SK-N-SH treated with all-trans-retinoic acid at 6 μM for 48 hours (cell line): ENCODE results near the gene RAD51B.

ENCODE experiments used
- ATAC-seq: fragments of 200-7000 bp; cut with Tn5 transposase; 3 replicates; pipeline ENCODE4 v1.9.1; 2020; ENCODE audit warnings: mild to moderate bottlenecking, moderate library complexity
- ARNTL ChIP-seq: fragments of 450-650 bp; formaldehyde crosslinking; IDR thresholded peaks from 2 replicates; pipeline ENCODE4 v1.5.0; 2020; ENCODE audit warnings: low read depth, mild to moderate bottlenecking, moderate library complexity, borderline replicate concordance
- BACH2 ChIP-seq: fragments of 250-450 bp; sonication (Bioruptor Pico); IDR thresholded peaks from 2 replicates; pipeline ENCODE4 v1.9.0; 2021; ENCODE audit warnings: mild to moderate bottlenecking, borderline replicate concordance
- CSDC2 ChIP-seq: fragments of 250-450 bp; sonication (Bioruptor Pico); IDR thresholded peaks from 2 replicates; pipeline ENCODE4 v1.5.0; 2020; ENCODE audit warnings: mild to moderate bottlenecking, moderate library complexity
- ESRRG ChIP-seq: fragments of 250-450 bp; sonication (Bioruptor Pico); IDR thresholded peaks from 2 replicates; pipeline ENCODE4 v1.6.1; 2021; ENCODE audit warnings: mild to moderate bottlenecking
- GLIS3 ChIP-seq: fragments of 250-450 bp; sonication (Bioruptor Pico); IDR thresholded peaks from 2 replicates; pipeline ENCODE4 v1.5.0; 2020; ENCODE audit warnings: mild to moderate bottlenecking, moderate library complexity
- ISL1 ChIP-seq: fragments of 250-450 bp; sonication (Bioruptor Pico); IDR thresholded peaks from 2 replicates; pipeline ENCODE4 v2.1.2; 2022; ENCODE audit warnings: mild to moderate bottlenecking, moderate library complexity
- OSR1 ChIP-seq: fragments of 250-450 bp; sonication (Bioruptor Pico); IDR thresholded peaks from 2 replicates; pipeline ENCODE4 v1.8.0; 2022; ENCODE audit warnings: moderate library complexity, mild to moderate bottlenecking, inconsistent platforms
- PPARA ChIP-seq: fragments of 250-450 bp; sonication (Bioruptor Pico); IDR thresholded peaks from 2 replicates; pipeline ENCODE4 v1.5.0; 2020; ENCODE audit warnings: mild to moderate bottlenecking, borderline replicate concordance
- RARB ChIP-seq: fragments of 250-450 bp; sonication (Bioruptor Pico); IDR thresholded peaks from 2 replicates; pipeline ENCODE4 v1.8.0; 2021; ENCODE audit warnings: mild to moderate bottlenecking, moderate library complexity
- SNAI2 ChIP-seq: fragments of 250-450 bp; sonication (Bioruptor Pico); IDR thresholded peaks from 2 replicates; pipeline ENCODE4 v1.5.0; 2020; ENCODE audit warnings: mild to moderate bottlenecking, moderate library complexity
- TCF4 ChIP-seq: fragments of 250-450 bp; sonication (Bioruptor Pico); IDR thresholded peaks from 2 replicates; pipeline ENCODE4 v1.8.0; 2021; ENCODE audit warnings: mild to moderate bottlenecking, moderate library complexity, borderline replicate concordance
- TOX ChIP-seq: fragments of 250-450 bp; sonication (Bioruptor Pico); IDR thresholded peaks from 2 replicates; pipeline ENCODE4 v1.8.0; 2021; ENCODE audit warnings: mild to moderate bottlenecking, moderate library complexity, borderline replicate concordance
- ZC3H10 ChIP-seq: fragments of 250-450 bp; sonication (Bioruptor Pico); IDR thresholded peaks from 2 replicates; pipeline ENCODE4 v1.5.1; 2021; ENCODE audit warnings: mild to moderate bottlenecking, moderate library complexity
- ZFP3 ChIP-seq: fragments of 250-450 bp; sonication (Bioruptor Pico); IDR thresholded peaks from 2 replicates; pipeline ENCODE4 v1.5.0; 2020; ENCODE audit warnings: mild to moderate bottlenecking, moderate library complexity
- ZFP30 ChIP-seq: fragments of 450-650 bp; formaldehyde crosslinking; IDR thresholded peaks from 2 replicates; pipeline ENCODE4 v1.5.0; 2022; ENCODE audit warnings: mild to moderate bottlenecking, moderate library complexity
- ZNF565 ChIP-seq: fragments of 450-650 bp; formaldehyde crosslinking; conservative IDR thresholded peaks from 2 replicates; pipeline ENCODE4 v1.5.0; 2020; ENCODE audit warnings: low read depth, mild to moderate bottlenecking, moderate library complexity
- ZNF70 ChIP-seq: fragments of 450-650 bp; formaldehyde crosslinking; IDR thresholded peaks from 2 replicates; pipeline ENCODE4 v1.5.0; 2020; ENCODE audit warnings: mild to moderate bottlenecking, moderate library complexity
- ZNF8 ChIP-seq: fragments of 450-650 bp; formaldehyde crosslinking; IDR thresholded peaks from 2 replicates; pipeline ENCODE4 v1.5.0; 2020; ENCODE audit warnings: mild to moderate bottlenecking, moderate library complexity
- TF ChIP-seq, protein P1 (sequence below): fragments of 250-450 bp; sonication (Bioruptor Pico); IDR thresholded peaks from 2 replicates; pipeline ENCODE4 v1.8.0; 2021; ENCODE audit warnings: low read depth, mild to moderate bottlenecking, moderate library complexity, borderline replicate concordance
- TF ChIP-seq, protein P2 (sequence below): fragments of 250-450 bp; sonication (Bioruptor Pico); IDR thresholded peaks from 2 replicates; pipeline ENCODE4 v1.5.0; 2020; ENCODE audit warnings: mild to moderate bottlenecking, moderate library complexity
- TF ChIP-seq, protein P3 (sequence below): fragments of 250-450 bp; sonication (Bioruptor Pico); IDR thresholded peaks from 2 replicates; pipeline ENCODE4 v1.5.1; 2020; ENCODE audit warnings: low read depth, mild to moderate bottlenecking, moderate library complexity
- TF ChIP-seq, protein P4 (sequence below): fragments of 250-450 bp; sonication (Bioruptor Pico); IDR thresholded peaks from 2 replicates; pipeline ENCODE4 v1.8.0; 2020; ENCODE audit warnings: mild to moderate bottlenecking, moderate library complexity, borderline replicate concordance
- TF ChIP-seq, protein P5 (sequence below): fragments of 250-450 bp; sonication (Bioruptor Pico); IDR thresholded peaks from 2 replicates; pipeline ENCODE4 v1.5.1; 2021; ENCODE audit warnings: mild to moderate bottlenecking, moderate library complexity

The RAD51B gene

DNA sequence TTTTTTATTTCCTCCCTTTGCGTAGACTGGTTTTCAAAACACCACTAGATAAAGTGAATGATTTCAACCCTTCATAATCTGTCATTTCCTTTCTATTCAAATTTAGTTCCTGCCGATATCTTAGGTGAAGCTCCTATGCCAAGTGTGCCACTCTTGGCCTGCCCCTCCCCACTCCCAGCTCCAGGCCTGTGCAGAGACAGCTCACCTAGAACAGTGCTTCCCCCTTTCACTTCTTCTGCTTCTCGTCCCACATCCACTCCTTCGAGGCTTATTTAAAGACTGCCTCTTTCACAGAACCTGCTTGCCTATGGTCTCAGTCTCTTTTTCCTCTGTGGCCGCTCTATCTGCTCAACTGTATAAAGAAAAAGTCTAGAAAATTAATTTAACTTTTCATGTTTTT, 473.8 kb downstream of the RAD51B start:
- ATAC-seq, result no peak
- TF ChIP-seq CSDC2 (CRISPR knock-in tag) (no peak), PPARA (CRISPR knock-in tag) (no peak), ZC3H10 (CRISPR knock-in tag) (no peak), ZNF70 (CRISPR knock-in tag) (no peak), ARNTL (CRISPR knock-in tag) (no peak), ISL1 (CRISPR knock-in tag) (no peak), TCF4 (CRISPR knock-in tag) (no peak), ZFP30 (CRISPR knock-in tag) (no peak), OSR1 (CRISPR knock-in tag) (no peak), SNAI2 (CRISPR knock-in tag) (no peak), BACH2 (no peak), RARB (no peak), TOX (no peak)
- TF ChIP-seq, protein P1, sequence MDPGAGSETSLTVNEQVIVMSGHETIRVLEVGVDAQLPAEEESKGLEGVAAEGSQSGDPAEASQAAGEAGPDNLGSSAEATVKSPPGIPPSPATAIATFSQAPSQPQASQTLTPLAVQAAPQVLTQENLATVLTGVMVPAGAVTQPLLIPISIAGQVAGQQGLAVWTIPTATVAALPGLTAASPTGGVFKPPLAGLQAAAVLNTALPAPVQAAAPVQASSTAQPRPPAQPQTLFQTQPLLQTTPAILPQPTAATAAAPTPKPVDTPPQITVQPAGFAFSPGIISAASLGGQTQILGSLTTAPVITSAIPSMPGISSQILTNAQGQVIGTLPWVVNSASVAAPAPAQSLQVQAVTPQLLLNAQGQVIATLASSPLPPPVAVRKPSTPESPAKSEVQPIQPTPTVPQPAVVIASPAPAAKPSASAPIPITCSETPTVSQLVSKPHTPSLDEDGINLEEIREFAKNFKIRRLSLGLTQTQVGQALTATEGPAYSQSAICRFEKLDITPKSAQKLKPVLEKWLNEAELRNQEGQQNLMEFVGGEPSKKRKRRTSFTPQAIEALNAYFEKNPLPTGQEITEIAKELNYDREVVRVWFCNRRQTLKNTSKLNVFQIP (CRISPR knock-in tag), result no peak
- TF ChIP-seq, protein P2, sequence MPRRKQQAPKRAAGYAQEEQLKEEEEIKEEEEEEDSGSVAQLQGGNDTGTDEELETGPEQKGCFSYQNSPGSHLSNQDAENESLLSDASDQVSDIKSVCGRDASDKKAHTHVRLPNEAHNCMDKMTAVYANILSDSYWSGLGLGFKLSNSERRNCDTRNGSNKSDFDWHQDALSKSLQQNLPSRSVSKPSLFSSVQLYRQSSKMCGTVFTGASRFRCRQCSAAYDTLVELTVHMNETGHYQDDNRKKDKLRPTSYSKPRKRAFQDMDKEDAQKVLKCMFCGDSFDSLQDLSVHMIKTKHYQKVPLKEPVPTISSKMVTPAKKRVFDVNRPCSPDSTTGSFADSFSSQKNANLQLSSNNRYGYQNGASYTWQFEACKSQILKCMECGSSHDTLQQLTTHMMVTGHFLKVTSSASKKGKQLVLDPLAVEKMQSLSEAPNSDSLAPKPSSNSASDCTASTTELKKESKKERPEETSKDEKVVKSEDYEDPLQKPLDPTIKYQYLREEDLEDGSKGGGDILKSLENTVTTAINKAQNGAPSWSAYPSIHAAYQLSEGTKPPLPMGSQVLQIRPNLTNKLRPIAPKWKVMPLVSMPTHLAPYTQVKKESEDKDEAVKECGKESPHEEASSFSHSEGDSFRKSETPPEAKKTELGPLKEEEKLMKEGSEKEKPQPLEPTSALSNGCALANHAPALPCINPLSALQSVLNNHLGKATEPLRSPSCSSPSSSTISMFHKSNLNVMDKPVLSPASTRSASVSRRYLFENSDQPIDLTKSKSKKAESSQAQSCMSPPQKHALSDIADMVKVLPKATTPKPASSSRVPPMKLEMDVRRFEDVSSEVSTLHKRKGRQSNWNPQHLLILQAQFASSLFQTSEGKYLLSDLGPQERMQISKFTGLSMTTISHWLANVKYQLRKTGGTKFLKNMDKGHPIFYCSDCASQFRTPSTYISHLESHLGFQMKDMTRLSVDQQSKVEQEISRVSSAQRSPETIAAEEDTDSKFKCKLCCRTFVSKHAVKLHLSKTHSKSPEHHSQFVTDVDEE (CRISPR knock-in tag), result no peak
- TF ChIP-seq, protein P3, sequence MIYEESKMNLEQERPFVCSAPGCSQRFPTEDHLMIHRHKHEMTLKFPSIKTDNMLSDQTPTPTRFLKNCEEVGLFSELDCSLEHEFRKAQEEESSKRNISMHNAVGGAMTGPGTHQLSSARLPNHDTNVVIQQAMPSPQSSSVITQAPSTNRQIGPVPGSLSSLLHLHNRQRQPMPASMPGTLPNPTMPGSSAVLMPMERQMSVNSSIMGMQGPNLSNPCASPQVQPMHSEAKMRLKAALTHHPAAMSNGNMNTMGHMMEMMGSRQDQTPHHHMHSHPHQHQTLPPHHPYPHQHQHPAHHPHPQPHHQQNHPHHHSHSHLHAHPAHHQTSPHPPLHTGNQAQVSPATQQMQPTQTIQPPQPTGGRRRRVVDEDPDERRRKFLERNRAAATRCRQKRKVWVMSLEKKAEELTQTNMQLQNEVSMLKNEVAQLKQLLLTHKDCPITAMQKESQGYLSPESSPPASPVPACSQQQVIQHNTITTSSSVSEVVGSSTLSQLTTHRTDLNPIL (CRISPR knock-in tag), result no peak
- TF ChIP-seq, protein P4, sequence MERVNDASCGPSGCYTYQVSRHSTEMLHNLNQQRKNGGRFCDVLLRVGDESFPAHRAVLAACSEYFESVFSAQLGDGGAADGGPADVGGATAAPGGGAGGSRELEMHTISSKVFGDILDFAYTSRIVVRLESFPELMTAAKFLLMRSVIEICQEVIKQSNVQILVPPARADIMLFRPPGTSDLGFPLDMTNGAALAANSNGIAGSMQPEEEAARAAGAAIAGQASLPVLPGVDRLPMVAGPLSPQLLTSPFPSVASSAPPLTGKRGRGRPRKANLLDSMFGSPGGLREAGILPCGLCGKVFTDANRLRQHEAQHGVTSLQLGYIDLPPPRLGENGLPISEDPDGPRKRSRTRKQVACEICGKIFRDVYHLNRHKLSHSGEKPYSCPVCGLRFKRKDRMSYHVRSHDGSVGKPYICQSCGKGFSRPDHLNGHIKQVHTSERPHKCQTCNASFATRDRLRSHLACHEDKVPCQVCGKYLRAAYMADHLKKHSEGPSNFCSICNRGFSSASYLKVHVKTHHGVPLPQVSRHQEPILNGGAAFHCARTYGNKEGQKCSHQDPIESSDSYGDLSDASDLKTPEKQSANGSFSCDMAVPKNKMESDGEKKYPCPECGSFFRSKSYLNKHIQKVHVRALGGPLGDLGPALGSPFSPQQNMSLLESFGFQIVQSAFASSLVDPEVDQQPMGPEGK (CRISPR knock-in tag), result no peak

DNA sequence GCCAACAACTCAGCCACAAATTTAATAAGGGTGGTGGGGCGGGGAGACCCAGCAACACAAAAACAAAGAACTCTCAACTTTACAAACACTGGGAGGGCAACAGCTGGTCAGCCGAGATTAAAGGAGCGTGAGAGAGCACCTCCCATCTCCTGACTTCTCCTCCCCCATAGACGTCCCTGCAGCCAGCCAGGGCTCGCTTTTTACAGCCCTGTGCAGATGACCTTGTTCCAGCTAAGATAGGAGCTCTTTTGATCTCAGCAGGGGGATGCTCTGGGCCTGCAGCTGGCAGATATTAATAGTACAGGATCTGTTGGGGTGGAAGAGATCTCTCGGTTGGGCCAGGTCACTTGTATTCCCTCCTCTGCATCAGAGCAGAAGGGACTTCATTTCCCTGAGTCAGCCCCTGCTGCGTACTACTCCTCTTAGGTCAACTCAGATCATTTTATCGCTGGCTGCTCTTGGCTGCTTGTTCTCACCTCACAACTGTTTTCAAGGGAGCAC, 475.8 kb downstream of the RAD51B start:
- no peak for ATAC-seq
- TF ChIP-seq ZC3H10 (CRISPR knock-in tag) (no peak), SNAI2 (CRISPR knock-in tag) (no peak), ZFP3 (CRISPR knock-in tag) (no peak), ZNF565 (CRISPR knock-in tag) (no peak), ZNF8 (CRISPR knock-in tag) (no peak), ZFP30 (CRISPR knock-in tag) (no peak), ZNF70 (CRISPR knock-in tag) (no peak), CSDC2 (CRISPR knock-in tag) (no peak), GLIS3 (CRISPR knock-in tag) (no peak), RARB (no peak), ESRRG (CRISPR knock-in tag) (no peak), OSR1 (CRISPR knock-in tag) (no peak), PPARA (CRISPR knock-in tag) (no peak), BACH2 (no peak), TCF4 (CRISPR knock-in tag) (no peak), TOX (no peak), ARNTL (CRISPR knock-in tag) (no peak)
- TF ChIP-seq, protein P3 (CRISPR knock-in tag), result no peak
- TF ChIP-seq, protein P4 (CRISPR knock-in tag), result no peak
- TF ChIP-seq, protein P5, sequence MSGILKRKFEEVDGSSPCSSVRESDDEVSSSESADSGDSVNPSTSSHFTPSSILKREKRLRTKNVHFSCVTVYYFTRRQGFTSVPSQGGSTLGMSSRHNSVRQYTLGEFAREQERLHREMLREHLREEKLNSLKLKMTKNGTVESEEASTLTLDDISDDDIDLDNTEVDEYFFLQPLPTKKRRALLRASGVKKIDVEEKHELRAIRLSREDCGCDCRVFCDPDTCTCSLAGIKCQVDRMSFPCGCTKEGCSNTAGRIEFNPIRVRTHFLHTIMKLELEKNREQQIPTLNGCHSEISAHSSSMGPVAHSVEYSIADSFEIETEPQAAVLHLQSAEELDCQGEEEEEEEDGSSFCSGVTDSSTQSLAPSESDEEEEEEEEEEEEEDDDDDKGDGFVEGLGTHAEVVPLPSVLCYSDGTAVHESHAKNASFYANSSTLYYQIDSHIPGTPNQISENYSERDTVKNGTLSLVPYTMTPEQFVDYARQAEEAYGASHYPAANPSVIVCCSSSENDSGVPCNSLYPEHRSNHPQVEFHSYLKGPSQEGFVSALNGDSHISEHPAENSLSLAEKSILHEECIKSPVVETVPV (CRISPR knock-in tag), result no peak
